Rectal smooth muscle tissue (tissue), 1 donor: ENCODE measurements around the gene CLPTM1.

ENCODE experiments used
- H3K27ac ChIP-seq: one replicate; pipeline ENCODE4 v1.7.0; 2013; ENCODE audit warnings: low read depth, low read length, inconsistent platforms
- H3K27me3 ChIP-seq: one replicate; pipeline ENCODE4 v1.7.0; 2013; ENCODE audit warnings: low read length; ENCODE audit not compliant: control insufficient read depth, insufficient read depth
- H3K36me3 ChIP-seq: one replicate; pipeline ENCODE4 v1.7.0; 2013; ENCODE audit warnings: low read length; ENCODE audit not compliant: control insufficient read depth, insufficient read depth
- H3K4me1 ChIP-seq: one replicate; pipeline ENCODE4 v1.7.0; 2013; ENCODE audit warnings: low read length; ENCODE audit not compliant: control insufficient read depth, insufficient read depth
- H3K4me3 ChIP-seq: one replicate; pipeline ENCODE4 v1.7.0; 2013; ENCODE audit warnings: low read length
- H3K9ac ChIP-seq: one replicate; pipeline ENCODE4 v1.7.0; 2013; ENCODE audit warnings: low read length

Gene CLPTM1

DNA sequence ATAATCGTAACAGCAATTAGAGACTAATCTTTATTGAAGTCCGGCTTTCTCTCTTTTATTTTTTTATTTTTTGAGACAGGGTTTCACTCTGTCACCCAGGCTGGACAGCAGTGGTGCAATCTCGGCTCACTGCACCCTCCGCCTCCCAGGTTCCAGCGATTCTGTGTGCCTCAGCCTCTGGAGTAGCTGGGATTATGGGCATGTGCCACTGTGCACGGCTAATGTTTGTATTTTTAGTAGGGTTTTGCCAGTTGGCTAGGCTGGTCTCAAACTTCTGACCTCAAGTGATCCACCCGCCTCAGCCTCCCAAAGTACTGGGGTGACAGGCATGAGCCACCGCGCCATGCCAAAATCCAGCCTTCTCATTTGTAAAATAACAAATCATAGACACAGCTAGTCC lies 5.6 kb upstream of the CLPTM1 start:
- H3K9ac ChIP-seq = no peak overlapping the region
- H3K4me1 ChIP-seq = peaks cover 3% of the 10 kb centered on the region
- H3K27ac ChIP-seq = no peak overlapping the region
- peaks cover 5% of the 10 kb centered on the region for H3K36me3 ChIP-seq
- no peaks in the 10 kb centered on the region for H3K27me3 ChIP-seq
- H3K4me3 ChIP-seq = no peak overlapping the region

DNA sequence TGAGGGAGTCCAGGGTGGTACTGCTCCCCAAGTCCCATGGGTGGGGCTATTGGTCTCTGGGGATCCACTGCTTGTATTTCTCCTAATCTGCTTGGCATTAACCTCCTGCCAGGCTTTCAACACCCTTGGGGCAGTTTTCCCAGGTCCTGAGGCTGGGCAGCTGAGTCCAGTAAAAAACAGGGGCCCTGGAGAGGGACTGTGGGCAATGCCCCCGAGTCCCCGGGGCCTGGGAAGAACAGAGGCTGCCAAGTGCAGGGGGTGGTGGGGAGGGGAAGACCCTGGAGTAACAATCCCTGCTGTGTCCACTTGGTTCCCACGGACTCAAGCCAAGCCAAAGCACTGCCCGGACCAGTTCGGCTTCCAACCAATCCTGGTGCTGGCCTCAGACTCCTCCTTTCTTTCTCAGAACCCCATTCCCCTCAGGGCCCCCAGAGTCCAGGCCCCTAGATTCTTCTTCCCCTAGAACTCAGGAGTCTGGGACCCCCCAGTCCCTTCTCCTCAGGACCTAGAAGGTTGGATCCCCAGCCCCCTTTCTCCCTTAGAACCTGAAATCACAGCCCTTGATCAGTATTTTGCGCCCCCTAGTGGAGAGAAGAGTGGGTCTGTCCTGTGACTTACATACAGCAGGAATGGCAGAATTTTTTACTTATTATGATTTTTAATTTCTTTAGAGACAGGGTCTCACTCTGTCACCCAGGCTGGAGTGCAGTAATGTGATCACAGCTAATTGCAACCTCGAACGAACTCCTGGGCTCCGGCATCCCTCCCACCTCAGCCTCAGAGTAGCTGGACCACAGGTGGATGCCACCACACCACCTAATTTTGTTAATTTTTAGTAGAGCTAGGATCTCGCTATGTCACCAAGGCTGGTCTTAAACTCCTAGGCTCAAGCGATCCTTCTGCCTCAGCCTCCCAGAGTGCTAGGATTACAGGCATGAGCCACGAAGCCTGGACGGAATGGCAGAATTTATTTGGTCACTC lies 3.7 kb upstream of the CLPTM1 start:
- Histone ChIP-seq H3K27ac (no peak overlapping the region), H3K27me3 (no peaks in the 10 kb centered on the region), H3K9ac (no peak overlapping the region), H3K36me3 (peaks cover 5% of the 10 kb centered on the region), H3K4me1 (peaks cover 8% of the 10 kb centered on the region), H3K4me3 (no peak overlapping the region)

DNA sequence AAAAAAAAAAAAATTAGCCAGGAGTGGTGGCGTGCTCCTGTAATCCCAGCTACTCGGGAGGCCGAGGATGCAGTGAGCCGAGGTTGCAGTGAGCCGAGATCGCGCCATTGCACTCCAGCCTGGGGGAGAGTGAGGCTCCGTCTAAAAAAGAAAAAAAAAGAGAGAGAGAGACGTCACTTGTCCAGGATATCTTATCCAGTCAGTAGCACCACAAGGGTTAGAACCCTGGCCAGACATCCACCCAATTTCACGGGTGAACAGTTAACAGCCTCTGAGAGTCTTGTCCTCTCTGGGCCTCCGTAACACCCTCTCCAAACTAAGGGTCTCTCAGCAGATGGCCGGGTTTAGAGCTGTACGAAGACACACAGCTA lies 917 bp upstream of the CLPTM1 start:
- peak overlapping the region; percentile 99 for H3K4me3 ChIP-seq
- H3K9ac ChIP-seq = peak overlapping the region; percentile 97
- H3K27me3 ChIP-seq = no peaks in the 10 kb centered on the region
- H3K4me1 ChIP-seq = peaks cover 8% of the 10 kb centered on the region
- H3K27ac ChIP-seq = peak overlapping the region; percentile 96
- H3K36me3 ChIP-seq = peaks cover 5% of the 10 kb centered on the region

DNA sequence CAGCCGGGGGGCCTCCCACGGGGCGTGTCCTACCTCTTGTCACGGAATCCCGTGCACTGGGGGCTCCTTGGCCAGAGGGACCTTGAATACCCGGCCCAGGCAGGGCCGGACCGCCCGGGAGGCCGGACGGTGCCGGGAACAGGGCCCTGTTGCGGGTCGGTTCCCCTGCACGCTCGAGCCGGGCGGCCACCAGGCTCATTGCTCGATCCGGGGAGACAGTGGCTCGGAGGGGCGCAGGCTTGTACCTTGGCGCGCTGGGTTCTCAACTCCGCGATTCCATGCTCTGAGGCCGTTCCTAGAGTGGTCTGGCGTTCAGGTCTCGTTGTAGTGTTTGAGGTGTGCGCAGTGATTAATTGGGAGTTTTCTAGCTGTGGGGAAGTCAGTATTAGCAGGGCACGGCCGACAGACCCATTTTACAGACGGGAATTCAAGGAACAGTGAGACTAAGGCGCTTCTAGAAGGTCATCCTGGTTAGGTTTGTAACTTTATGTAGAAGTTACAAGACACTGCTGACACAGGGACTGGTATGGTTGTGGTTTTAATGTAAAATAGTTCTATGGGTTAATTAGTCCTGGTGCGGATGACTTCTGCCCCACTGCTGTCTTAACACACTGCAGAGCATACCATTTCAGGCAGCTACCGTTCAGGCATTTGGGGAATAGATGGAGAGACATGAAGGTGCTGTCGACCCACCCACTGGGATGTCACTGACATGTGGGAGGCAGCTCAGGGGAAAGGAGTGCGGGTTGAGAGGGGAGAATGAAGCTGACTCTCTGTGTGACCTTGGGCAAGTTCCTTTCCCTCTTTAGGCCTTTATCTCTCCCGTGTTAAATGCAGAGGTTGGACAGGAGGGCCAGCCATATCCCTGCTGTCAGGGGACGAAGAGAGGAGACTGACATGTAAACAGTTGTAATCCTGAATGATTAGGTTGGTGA lies 592 bp downstream of the CLPTM1 start:
- H3K9ac ChIP-seq = peak overlapping the region; percentile 84
- peaks cover 8% of the 10 kb centered on the region for H3K4me1 ChIP-seq
- peak overlapping the region; percentile 73 for H3K27ac ChIP-seq
- peak overlapping the region; percentile 93 for H3K4me3 ChIP-seq
- H3K27me3 ChIP-seq = no peaks in the 10 kb centered on the region
- H3K36me3 ChIP-seq = peaks cover 5% of the 10 kb centered on the region

DNA sequence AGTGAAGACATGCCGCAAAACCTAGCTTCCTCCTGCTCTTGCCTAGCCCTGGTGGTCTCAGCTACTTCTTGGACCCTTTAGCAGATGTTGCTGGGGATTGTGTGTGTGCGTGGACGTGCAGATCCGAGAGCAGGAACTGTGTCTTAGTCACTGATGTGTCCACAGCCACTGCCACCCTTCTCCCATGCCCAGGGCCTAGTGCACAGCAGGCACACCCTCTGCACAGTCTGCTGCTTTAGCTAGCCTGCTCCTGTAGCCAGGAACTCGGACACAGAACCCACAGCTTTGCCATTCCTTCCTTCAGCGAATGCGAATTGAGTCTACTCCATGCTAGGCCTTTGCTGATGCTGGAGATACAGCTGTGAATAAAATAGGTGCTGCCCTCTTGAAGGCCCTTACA lies 2.3 kb downstream of the CLPTM1 start:
- H3K4me3 ChIP-seq = no peak overlapping the region
- H3K4me1 ChIP-seq = peaks cover 8% of the 10 kb centered on the region
- H3K27me3 ChIP-seq = no peaks in the 10 kb centered on the region
- no peak overlapping the region for H3K27ac ChIP-seq
- H3K9ac ChIP-seq = no peak overlapping the region
- H3K36me3 ChIP-seq = peaks cover 15% of the 10 kb centered on the region

DNA sequence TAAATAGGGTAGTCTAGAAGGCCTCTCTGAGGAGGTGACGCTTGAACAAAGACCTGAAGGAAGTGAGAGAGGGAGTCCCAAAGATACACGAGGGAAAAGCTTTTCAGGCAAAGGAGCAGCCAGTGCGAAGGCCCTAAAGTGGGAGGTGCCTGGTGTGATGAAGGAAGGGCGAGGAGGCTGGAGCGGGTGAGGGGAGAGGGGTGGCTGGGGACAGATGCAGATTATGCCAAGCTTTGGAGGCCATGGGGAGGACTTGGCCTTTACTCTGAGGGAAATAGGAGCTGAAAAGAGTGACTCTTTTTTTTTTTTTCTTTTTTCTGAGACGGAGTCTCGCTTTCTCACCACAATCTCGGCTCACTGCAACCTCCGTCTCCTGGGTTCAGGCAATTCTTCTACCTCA lies 2.9 kb downstream of the CLPTM1 start:
- Histone ChIP-seq H3K36me3 (peaks cover 15% of the 10 kb centered on the region), H3K4me3 (no peak overlapping the region), H3K9ac (no peak overlapping the region), H3K27ac (no peak overlapping the region), H3K4me1 (peaks cover 8% of the 10 kb centered on the region), H3K27me3 (no peaks in the 10 kb centered on the region)

DNA sequence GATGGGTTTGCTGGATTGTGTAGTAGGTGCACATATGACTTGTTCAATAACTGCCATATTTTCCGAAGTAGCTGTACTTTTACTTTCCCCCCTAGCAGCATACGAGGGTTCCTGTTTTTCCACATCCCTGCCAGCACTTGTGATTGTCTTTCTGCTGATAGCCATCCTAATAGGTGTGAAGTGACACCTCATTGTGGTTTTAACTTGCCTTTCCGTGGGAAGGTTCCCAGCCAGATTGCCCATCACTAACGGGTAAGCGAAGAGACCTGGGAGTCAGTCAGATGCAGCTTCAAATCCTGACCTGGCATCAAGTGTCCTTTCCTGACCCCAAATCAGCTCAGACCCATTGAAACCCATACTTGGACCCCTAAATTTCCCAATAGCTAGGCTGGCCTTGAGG lies 4.5 kb downstream of the CLPTM1 start:
- Histone ChIP-seq H3K9ac (no peak overlapping the region), H3K27me3 (no peaks in the 10 kb centered on the region), H3K4me3 (no peak overlapping the region), H3K36me3 (peaks cover 15% of the 10 kb centered on the region), H3K27ac (no peak overlapping the region), H3K4me1 (peaks cover 5% of the 10 kb centered on the region)

DNA sequence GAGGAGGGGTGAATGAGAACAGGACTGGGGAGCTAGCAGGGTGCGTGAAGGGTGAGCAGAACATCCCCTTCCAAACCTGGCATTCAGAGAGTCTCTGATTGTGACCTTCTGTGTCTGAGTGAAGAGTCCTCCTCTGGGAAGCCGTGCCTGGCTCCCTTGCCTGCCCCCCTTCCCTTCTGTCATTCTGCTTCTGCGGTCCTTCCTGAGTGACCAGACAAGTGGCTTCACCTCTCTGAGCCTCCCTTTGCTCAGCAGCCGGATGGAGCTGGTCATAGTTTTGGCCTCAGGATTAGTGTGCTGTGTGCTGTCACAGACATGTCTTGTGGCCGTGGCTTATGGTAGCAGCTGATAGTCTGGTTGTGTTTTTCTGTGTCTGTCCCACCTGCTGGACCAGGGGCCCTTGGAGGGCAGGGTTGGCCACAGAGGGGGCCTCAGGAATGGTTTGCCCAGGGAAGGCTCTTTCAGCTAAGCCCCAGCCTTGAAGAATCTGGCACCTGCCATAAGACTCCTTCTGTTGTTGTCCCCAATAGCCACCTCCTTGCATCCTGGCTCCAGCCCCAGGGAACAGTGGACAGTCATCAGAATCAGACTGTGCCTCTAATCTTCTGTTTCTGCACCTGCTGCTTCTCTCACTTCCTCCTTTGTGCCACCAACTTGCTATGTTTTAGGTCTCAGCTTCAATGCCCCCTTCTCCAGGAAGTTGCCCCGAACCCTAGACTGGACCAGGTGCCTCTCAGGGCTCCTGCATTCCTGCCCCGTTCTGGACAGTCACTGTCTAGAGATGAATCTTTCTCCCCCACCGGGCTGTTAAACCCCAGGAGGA lies 5.9 kb downstream of the CLPTM1 start:
- no peak overlapping the region for H3K27ac ChIP-seq
- no peak overlapping the region for H3K9ac ChIP-seq
- no peak overlapping the region for H3K4me3 ChIP-seq
- H3K4me1 ChIP-seq = peaks cover under 1% of the 10 kb centered on the region
- H3K36me3 ChIP-seq = peaks cover 15% of the 10 kb centered on the region
- H3K27me3 ChIP-seq = no peaks in the 10 kb centered on the region

DNA sequence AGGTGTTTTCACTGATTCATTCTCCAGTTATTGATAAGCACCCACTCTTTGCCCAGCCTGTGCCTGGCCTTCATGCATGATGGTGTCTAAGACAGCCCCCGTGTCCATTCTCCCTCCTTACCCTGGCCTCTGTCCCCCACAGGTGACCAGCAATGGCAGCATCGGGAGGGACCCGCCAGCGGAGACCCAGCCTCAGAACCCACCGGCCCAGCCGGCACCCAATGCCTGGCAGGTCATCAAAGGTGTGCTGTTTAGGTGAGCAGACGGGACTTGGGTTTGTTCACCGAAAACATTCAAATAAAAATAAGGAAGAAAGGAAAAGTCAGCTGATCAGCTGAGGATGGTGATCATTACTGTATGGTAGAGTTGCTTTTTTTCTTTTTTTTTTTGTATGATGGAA lies 6.6 kb downstream of the CLPTM1 start:
- Histone ChIP-seq H3K27me3 (no peaks in the 10 kb centered on the region), H3K4me1 (no peaks in the 10 kb centered on the region), H3K36me3 (peaks cover 15% of the 10 kb centered on the region), H3K4me3 (no peak overlapping the region), H3K27ac (no peak overlapping the region), H3K9ac (no peak overlapping the region)

DNA sequence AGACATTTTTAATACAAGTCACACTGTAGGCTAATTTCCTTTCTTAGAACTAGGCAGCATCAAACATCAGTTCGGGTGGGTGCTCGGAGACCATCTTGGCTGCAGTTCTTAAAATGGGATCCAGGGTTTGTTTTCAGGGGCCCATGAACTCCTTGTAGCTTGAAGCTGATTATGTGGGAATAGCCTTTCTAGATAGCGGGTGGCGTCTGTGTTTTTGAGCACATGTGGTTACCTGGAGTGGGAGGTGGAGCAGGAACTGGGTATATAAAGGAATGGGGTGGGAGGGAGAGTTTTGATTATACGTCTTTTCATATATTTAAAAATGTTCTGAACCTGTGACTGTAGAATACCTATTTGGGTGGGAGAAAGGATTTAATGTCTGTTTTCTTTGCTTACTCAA lies 12.9 kb downstream of the CLPTM1 start:
- Histone ChIP-seq H3K36me3 (peaks cover 5% of the 10 kb centered on the region), H3K9ac (no peak overlapping the region)

DNA sequence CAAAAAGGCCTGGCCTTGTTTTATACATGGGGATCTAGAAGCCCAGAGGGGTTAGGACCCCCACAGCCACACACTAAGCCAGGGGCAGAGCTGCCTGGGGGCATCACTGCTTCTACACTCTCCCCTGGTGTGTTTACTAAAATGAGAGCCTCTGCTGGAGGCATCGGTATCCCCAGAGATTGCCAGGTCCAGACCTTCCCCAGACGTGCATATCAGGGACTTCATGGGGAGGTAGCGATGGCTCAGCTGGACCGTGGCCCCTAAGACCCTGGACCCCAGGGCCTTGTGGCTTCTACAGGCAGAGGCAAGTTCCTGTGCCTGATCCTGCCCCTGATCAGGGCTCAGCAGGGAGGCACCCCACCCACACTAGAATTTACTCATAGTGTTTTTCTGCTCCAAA lies 13.5 kb downstream of the CLPTM1 start:
- H3K27me3 ChIP-seq = no peaks in the 10 kb centered on the region
- no peak overlapping the region for H3K4me3 ChIP-seq
- H3K9ac ChIP-seq = no peak overlapping the region
- H3K36me3 ChIP-seq = peaks cover 5% of the 10 kb centered on the region
- H3K27ac ChIP-seq = no peak overlapping the region
- H3K4me1 ChIP-seq = no peaks in the 10 kb centered on the region

More for the DNA sequence above, 12.9 kb downstream of the CLPTM1 start:
- no peaks in the 10 kb centered on the region for H3K27me3 ChIP-seq
- H3K27ac ChIP-seq = no peak overlapping the region
- H3K4me1 ChIP-seq = no peaks in the 10 kb centered on the region
- H3K4me3 ChIP-seq = no peak overlapping the region

DNA sequence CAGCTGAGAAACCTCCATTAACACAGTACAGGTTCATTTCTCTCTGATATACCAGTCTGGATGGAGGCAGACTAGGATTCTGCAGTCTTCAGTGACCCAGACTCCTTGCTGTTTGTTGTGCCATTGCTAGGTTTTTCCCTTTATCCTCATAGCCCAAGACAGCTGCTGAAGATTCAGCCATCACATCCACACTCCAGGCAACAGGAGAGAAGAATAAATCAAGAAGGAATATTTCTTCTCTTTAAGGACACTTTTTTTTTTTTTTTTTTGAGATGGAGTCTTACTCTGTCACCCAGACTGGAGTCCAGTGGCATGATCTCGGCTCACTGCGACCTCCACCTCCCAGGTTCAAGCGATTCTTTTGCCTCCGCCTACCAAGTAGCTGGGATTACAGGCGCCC lies 14.3 kb downstream of the CLPTM1 start:
- Histone ChIP-seq H3K4me3 (no peak overlapping the region), H3K36me3 (peaks cover 11% of the 10 kb centered on the region)

More for the DNA sequence above, 14.3 kb downstream of the CLPTM1 start:
- Histone ChIP-seq H3K9ac (no peak overlapping the region), H3K27ac (no peak overlapping the region), H3K27me3 (no peaks in the 10 kb centered on the region), H3K4me1 (no peaks in the 10 kb centered on the region)
